HepG2 (cell line): Measurements from ENCODE around the gene SEPTIN2. TPM values are rescaled to one million over a fixed set of nuclear protein-coding genes. Genes with fewer than 3 reads are reported as not detected.
A peak's percentile ranks its signal among the peaks of the same experiment; 100 is the strongest.

Experiments
- CREB1 ChIP-seq, 2 experiments: fragments of 450-650 bp in 1 of 2; IDR thresholded peaks; 2 replicates each; pipeline ENCODE4 v1.6.1; 2016 to 2017; ENCODE audit warnings: control low read depth in 1 of 2, mild to moderate bottlenecking in 1 of 2, missing compliant biosample characterization in 1 of 2, missing genetic modification characterization in 1 of 2
- DR1 ChIP-seq: sonication (generic); formaldehyde crosslinking; IDR thresholded peaks from 2 replicates; pipeline ENCODE4 v1.8.0; 2021; ENCODE audit warnings: mild to moderate bottlenecking, missing genetic modification reagents, inconsistent platforms
- FOSL2 ChIP-seq: sonication (generic); formaldehyde crosslinking; IDR thresholded peaks from 2 replicates; pipeline ENCODE4 v1.4.0; 2020; ENCODE audit warnings: missing genetic modification reagents
- HINFP ChIP-seq: sonication (generic); formaldehyde crosslinking; IDR thresholded peaks from 2 replicates; pipeline ENCODE4 v1.4.0; 2020; ENCODE audit warnings: low read depth, mild to moderate bottlenecking, missing genetic modification reagents
- ISX ChIP-seq: sonication (generic); formaldehyde crosslinking; conservative IDR thresholded peaks from 2 replicates; pipeline ENCODE4 v1.5.0; 2020; ENCODE audit warnings: missing genetic modification reagents
- NFE2L2 ChIP-seq: fragments of 150-350 bp; IDR thresholded peaks from 2 replicates; pipeline ENCODE4 v1.6.1; 2014; ENCODE audit warnings: low read length
- RBM22 ChIP-seq: fragments of 200-400 bp; formaldehyde crosslinking; optimal IDR thresholded peaks from 2 replicates; pipeline ENCODE3; 2017; ENCODE audit warnings: mild to moderate bottlenecking, low read length, moderate library complexity
- RNF2 ChIP-seq: fragments of 450-650 bp; conservative IDR thresholded peaks from 2 replicates; pipeline ENCODE4 v1.6.1; 2016; ENCODE audit warnings: low read depth
- SALL1 ChIP-seq: sonication (generic); formaldehyde crosslinking; IDR thresholded peaks from 2 replicates; pipeline ENCODE4 v1.8.0; 2022; ENCODE audit warnings: mild to moderate bottlenecking, missing genetic modification reagents
- SIX1 ChIP-seq: sonication (generic); formaldehyde crosslinking; IDR thresholded peaks from 2 replicates; pipeline ENCODE4 v1.4.0; 2020; ENCODE audit warnings: missing genetic modification reagents, borderline replicate concordance
- SP4 ChIP-seq: sonication (generic); formaldehyde crosslinking; IDR thresholded peaks from 2 replicates; pipeline ENCODE4 v1.8.1; 2023; ENCODE audit warnings: mild to moderate bottlenecking, missing genetic modification reagents
- TCF7 ChIP-seq: sonication (generic); IDR thresholded peaks from 2 replicates; pipeline ENCODE4 v1.6.1; 2016; ENCODE audit warnings: antibody characterized with exemption, low read depth
- ZMYM4 ChIP-seq: sonication (generic); formaldehyde crosslinking; IDR thresholded peaks from 2 replicates; pipeline ENCODE4 v1.8.1; 2023; ENCODE audit warnings: mild to moderate bottlenecking, missing genetic modification reagents
- ZNF138 ChIP-seq: sonication (generic); formaldehyde crosslinking; IDR thresholded peaks from 2 replicates; pipeline ENCODE4 v1.5.0; 2020; ENCODE audit warnings: mild to moderate bottlenecking, low read depth, missing genetic modification reagents
- ZNF260 ChIP-seq: sonication (generic); formaldehyde crosslinking; IDR thresholded peaks from 2 replicates; pipeline ENCODE4 v1.4.0; 2020; ENCODE audit warnings: missing genetic modification reagents, low read depth, mild to moderate bottlenecking, borderline replicate concordance
- ZNF280B ChIP-seq: sonication (generic); formaldehyde crosslinking; IDR thresholded peaks from 2 replicates; pipeline ENCODE4 v1.5.0; 2020; ENCODE audit warnings: missing genetic modification reagents, mild to moderate bottlenecking, borderline replicate concordance
- ZNF329 ChIP-seq: sonication (generic); formaldehyde crosslinking; IDR thresholded peaks from 2 replicates; pipeline ENCODE4 v1.9.0; 2021; ENCODE audit warnings: low read depth, mild to moderate bottlenecking, missing genetic modification reagents
- ZNF713 ChIP-seq: sonication (generic); formaldehyde crosslinking; IDR thresholded peaks from 2 replicates; pipeline ENCODE4 v1.4.0; 2020; ENCODE audit warnings: mild to moderate bottlenecking, missing genetic modification reagents
- polyA plus RNA-seq, 8 experiments: library from polyadenylated mRNA; depleted of rRNA in 3 of 8; stranded (reverse) in 7 of 8; unstranded in 1 of 8; fragments of >200 nt; fragmentation: Illumina TruSeq in 4 of 8; extraction: Trizol in 4 of 8; gene quantifications; 2 replicates each; pipeline versions ENCODE4 v1.2.1 to v1.2.3, GENCODE V29; 2011 to 2016; ENCODE audit warnings: low read depth in 4 of 8, missing spikeins in 1 of 8, mixed read lengths in 1 of 8; ENCODE audit not compliant: insufficient read depth in 1 of 8
- total RNA-seq, 5 experiments: library from RNA; depleted of rRNA; stranded (reverse); fragments of >200 nt; fragmentation: Illumina TruSeq; extraction: Trizol; gene quantifications; 2 replicates each; pipeline ENCODE4 v1.2.3, GENCODE V29; 2016; ENCODE audit warnings: low read depth in 1 of 5
- TF ChIP-seq, protein P1 (sequence below): sonication (generic); formaldehyde crosslinking; IDR thresholded peaks from one replicate; pipeline ENCODE4 v1.5.1; 2020; ENCODE audit warnings: mild to moderate bottlenecking, missing genetic modification reagents; ENCODE audit errors: not compliant biosample characterization

SEPTIN2 gene
- total and polyA plus RNA-seq, 2 of the 13 experiments (the other 11 are each of a cell fraction or from before 2014, with no cell fraction given): 493 to 733 TPM

DNA sequence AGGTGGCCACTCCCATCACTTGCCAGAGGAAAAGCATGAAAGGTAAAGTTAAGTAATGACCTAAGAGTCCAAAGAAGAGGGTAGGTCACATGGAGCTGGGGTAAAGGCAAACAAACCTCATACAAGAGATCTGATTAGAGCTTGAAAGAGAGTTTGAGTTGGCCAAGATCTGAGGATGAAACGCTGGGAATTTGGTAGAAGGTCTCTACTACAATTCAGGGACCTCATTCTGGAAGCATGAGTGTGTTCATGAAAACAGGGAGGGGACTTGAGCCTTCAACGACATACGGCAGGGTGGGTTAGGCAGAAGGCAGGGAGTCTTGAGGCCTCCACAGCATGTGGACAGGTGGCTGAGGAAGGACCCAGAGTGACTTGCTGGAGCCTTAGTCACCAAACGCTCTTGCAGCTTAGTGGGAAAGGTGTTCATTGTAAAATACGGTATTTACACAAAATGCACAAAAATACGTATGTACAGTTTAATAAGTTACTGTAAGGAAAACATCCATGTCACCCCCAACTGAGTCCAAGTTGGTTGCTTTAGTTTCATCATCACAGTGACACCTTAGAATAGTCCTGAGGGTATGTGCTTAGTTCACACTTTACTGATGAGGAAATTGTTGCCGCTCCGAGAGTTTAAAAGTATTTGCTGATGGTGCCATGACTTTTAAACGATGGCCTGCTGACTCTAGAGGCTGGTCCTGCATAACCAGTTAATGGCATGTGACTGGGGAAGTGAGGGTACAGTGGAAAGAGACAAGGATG lies 35.3 kb downstream of the SEPTIN2 start (continued):
- TF ChIP-seq, protein P1, sequence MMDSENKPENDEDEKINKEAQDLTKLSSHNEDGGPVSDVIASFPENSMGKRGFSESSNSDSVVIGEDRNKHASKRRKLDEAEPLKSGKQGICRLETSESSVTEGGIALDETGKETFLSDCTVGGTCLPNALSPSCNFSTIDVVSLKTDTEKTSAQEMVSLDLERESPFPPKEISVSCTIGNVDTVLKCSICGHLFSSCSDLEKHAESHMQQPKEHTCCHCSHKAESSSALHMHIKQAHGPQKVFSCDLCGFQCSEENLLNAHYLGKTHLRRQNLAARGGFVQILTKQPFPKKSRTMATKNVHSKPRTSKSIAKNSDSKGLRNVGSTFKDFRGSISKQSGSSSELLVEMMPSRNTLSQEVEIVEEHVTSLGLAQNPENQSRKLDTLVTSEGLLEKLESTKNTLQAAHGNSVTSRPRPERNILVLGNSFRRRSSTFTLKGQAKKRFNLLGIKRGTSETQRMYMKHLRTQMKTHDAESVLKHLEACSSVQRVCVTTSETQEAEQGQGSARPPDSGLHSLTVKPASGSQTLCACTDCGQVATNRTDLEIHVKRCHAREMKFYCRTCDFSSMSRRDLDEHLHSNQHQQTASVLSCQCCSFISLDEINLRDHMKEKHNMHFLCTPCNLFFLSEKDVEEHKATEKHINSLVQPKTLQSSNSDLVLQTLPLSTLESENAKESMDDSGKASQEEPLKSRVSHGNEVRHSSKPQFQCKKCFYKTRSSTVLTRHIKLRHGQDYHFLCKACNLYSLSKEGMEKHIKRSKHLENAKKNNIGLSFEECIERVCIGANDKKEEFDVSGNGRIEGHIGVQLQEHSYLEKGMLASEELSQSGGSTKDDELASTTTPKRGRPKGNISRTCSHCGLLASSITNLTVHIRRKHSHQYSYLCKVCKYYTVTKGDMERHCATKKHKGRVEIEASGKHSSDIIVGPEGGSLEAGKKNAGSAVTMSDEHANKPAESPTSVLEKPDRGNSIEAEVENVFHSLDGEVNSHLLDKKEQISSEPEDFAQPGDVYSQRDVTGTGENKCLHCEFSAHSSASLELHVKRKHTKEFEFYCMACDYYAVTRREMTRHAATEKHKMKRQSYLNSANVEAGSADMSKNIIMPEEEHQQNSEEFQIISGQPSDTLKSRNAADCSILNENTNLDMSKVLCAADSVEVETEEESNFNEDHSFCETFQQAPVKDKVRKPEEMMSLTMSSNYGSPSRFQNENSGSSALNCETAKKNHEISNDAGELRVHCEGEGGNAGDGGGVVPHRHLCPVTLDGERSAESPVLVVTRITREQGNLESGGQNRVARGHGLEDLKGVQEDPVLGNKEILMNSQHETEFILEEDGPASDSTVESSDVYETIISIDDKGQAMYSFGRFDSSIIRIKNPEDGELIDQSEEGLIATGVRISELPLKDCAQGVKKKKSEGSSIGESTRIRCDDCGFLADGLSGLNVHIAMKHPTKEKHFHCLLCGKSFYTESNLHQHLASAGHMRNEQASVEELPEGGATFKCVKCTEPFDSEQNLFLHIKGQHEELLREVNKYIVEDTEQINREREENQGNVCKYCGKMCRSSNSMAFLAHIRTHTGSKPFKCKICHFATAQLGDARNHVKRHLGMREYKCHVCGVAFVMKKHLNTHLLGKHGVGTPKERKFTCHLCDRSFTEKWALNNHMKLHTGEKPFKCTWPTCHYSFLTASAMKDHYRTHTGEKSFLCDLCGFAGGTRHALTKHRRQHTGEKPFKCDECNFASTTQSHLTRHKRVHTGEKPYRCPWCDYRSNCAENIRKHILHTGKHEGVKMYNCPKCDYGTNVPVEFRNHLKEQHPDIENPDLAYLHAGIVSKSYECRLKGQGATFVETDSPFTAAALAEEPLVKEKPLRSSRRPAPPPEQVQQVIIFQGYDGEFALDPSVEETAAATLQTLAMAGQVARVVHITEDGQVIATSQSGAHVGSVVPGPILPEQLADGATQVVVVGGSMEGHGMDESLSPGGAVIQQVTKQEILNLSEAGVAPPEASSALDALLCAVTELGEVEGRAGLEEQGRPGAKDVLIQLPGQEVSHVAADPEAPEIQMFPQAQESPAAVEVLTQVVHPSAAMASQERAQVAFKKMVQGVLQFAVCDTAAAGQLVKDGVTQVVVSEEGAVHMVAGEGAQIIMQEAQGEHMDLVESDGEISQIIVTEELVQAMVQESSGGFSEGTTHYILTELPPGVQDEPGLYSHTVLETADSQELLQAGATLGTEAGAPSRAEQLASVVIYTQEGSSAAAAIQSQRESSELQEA: no peak
- TF ChIP-seq RNF2: no peak
- no peak for TF ChIP-seq SP4 (CRISPR knock-in tag)
- TF ChIP-seq NFE2L2: no peak
- TF ChIP-seq TCF7: peak; percentile 54
- no peak for TF ChIP-seq ZNF138 (CRISPR knock-in tag)
- peak; percentile 92 for TF ChIP-seq RBM22
- TF ChIP-seq ZNF713 (CRISPR knock-in tag): no peak
- TF ChIP-seq FOSL2: peak; percentile 20; the same call in 1 of the 2 replicates
- no peak for TF ChIP-seq SIX1 (CRISPR knock-in tag)
- TF ChIP-seq ZNF260 (CRISPR knock-in tag): no peak
- TF ChIP-seq CREB1 (IDR thresholded peaks at IDR 0.05): no peak
- TF ChIP-seq CREB1 (CRISPR knock-in tag; IDR thresholded peaks at IDR 0.05): peak; percentile 61; the same call in 1 of the 2 replicates
- TF ChIP-seq ZNF280B: no peak
- TF ChIP-seq ISX (CRISPR knock-in tag): no peak
- 0 out of 2 replicates have a peak, but pooled peaks have one; percentile 22 for TF ChIP-seq HINFP (CRISPR knock-in tag)
- no peak; the same call in 1 of the 2 replicates for TF ChIP-seq ZMYM4
- TF ChIP-seq DR1 (CRISPR knock-in tag): no peak
- TF ChIP-seq SALL1 (CRISPR knock-in tag): peak; percentile 69
- no peak for TF ChIP-seq ZNF329
